CD8-positive, alpha-beta memory T cell (primary cell): ENCODE measurements around the gene KLF9. TPM values are rescaled to one million over a fixed set of nuclear protein-coding genes. Genes with fewer than 3 reads are reported as not detected.
A peak's percentile ranks its signal among the peaks of the same experiment; 100 is the strongest.

ENCODE experiments used
- CTCF ChIA-PET: fragments of 350-600 bp; sonication (Branson Sonifier 250); formaldehyde crosslinking; loops from one replicate; lab custom pipeline; 2021; ENCODE audit warnings: antibody characterized with exemption; lab: Charles Lee
- POLR2A ChIA-PET: fragments of 350-600 bp; sonication (Branson Sonifier 250); formaldehyde crosslinking; loops from one replicate; lab custom pipeline; 2021; ENCODE audit warnings: antibody characterized with exemption; lab: Charles Lee
- DNase-seq, 5 donors: peaks; one replicate each; pipeline versions ENCODE4 v3.0.0 to v3.0.0-alpha.2; 2020 to 2022; ENCODE audit warnings: mixed read lengths in 1 of 5
- H3K27ac ChIP-seq: one replicate; pipeline ENCODE4 v1.7.0; 2013; ENCODE audit warnings: low read depth, mild to moderate bottlenecking, low read length, moderate library complexity
- H3K27me3 ChIP-seq: 2 replicates; pipeline ENCODE4 v1.7.0; 2013; ENCODE audit warnings: low read length, mild to moderate bottlenecking; ENCODE audit not compliant: insufficient read depth, poor library complexity, severe bottlenecking
- H3K36me3 ChIP-seq: 2 replicates; pipeline ENCODE4 v1.7.0; 2013; ENCODE audit warnings: mild to moderate bottlenecking, low read length, moderate library complexity; ENCODE audit not compliant: insufficient read depth
- H3K4me1 ChIP-seq: 2 replicates; pipeline ENCODE4 v1.7.0; 2013; ENCODE audit warnings: mild to moderate bottlenecking, low read length, moderate library complexity; ENCODE audit not compliant: insufficient read depth
- H3K4me3 ChIP-seq: 2 replicates; pipeline ENCODE4 v1.7.0; 2013; ENCODE audit warnings: mild to moderate bottlenecking, low read length
- H3K9me3 ChIP-seq: 2 replicates; pipeline ENCODE4 v1.7.0; 2013; ENCODE audit warnings: mild to moderate bottlenecking, low read length
- H3K27ac Mint-ChIP-seq, 8 donors: one replicate each; pipeline ENCODE4 v1.8.0; 2020 to 2021; ENCODE audit warnings: mixed read lengths in 8 of 8, mild to moderate bottlenecking in 6 of 8, inconsistent platforms in 3 of 8, moderate library complexity in 3 of 8
- H3K27me3 Mint-ChIP-seq, 2 donors: one replicate each; pipeline ENCODE4 v1.8.0; 2020 to 2021; ENCODE audit warnings: mixed read lengths in 2 of 2, mild to moderate bottlenecking in 1 of 2, moderate library complexity in 1 of 2
- H3K36me3 Mint-ChIP-seq, 3 donors: one replicate each; pipeline ENCODE4 v1.8.0; 2020 to 2021; ENCODE audit warnings: mixed read lengths in 3 of 3, inconsistent platforms in 1 of 3, mild to moderate bottlenecking in 1 of 3
- H3K4me1 Mint-ChIP-seq, 3 donors: one replicate each; pipeline ENCODE4 v1.8.0; 2020 to 2021; ENCODE audit warnings: mixed read lengths in 3 of 3, inconsistent platforms in 1 of 3, mild to moderate bottlenecking in 1 of 3
- H3K4me3 Mint-ChIP-seq, 7 donors: one replicate each; pipeline ENCODE4 v1.8.0; 2020 to 2021; ENCODE audit warnings: mixed read lengths in 7 of 7, mild to moderate bottlenecking in 6 of 7, moderate library complexity in 4 of 7, inconsistent platforms in 2 of 7
- H3K9me3 Mint-ChIP-seq, 5 donors: one replicate each; pipeline ENCODE4 v1.8.0; 2020 to 2022; ENCODE audit warnings: mixed read lengths in 5 of 5, mild to moderate bottlenecking in 3 of 5, moderate library complexity in 2 of 5, inconsistent platforms in 1 of 5
- polyA plus RNA-seq: library from polyadenylated mRNA; unstranded; fragments of 300-500 nt; fragmentation: Illumina TruSeq; gene quantifications from one replicate; pipeline ENCODE4 v1.2.3, GENCODE V29; 2021
- total RNA-seq, 2 experiments: library from RNA; stranded (reverse); gene quantifications; one replicate each; pipeline ENCODE4 v1.2.3, GENCODE V29; 2021

The KLF9 gene
- total and polyA plus RNA-seq, 3 experiments from 2014 or later, result 3.9 to 20.2 (median 19.2) TPM

GRCh38 chr9:70450738-70451137 is 36.3 kb upstream of the KLF9 start:
- no peaks in the 10 kb centered on the region for H3K27me3 ChIP-seq
- no peak for DNase-seq
- Mint-ChIP-seq H3K27me3 (peaks cover 6 to 8% of the 10 kb centered on the region in 2 donors), H3K4me3 (no peak overlapping the region), H3K27ac (no peak overlapping the region), H3K36me3 (no peaks in the 10 kb centered on the region), H3K9me3 (no peaks in the 10 kb centered on the region), H3K4me1 (no peaks in the 10 kb centered on the region)
- POLR2A ChIA-PET, result no interaction called here
- no peak overlapping the region for H3K4me3 ChIP-seq
- no peaks in the 10 kb centered on the region for H3K36me3 ChIP-seq
- CTCF ChIA-PET, result interaction anchor here (1.3 kb wide), 1 partner anchor 14 kb away, joined by 3 read pairs; no protein-coding TSS in a partner anchor
- H3K27ac ChIP-seq, result no peak overlapping the region
- no peaks in the 10 kb centered on the region for H3K9me3 ChIP-seq
- H3K4me1 ChIP-seq, result no peaks in the 10 kb centered on the region

- Histone ChIP-seq H3K4me1 (no peaks in the 10 kb centered on the region), H3K27me3 (no peaks in the 10 kb centered on the region), H3K9me3 (no peaks in the 10 kb centered on the region), H3K36me3 (no peaks in the 10 kb centered on the region), H3K4me3 (no peak overlapping the region), H3K27ac (no peak overlapping the region)
- H3K9me3 Mint-ChIP-seq, result no peaks in the 10 kb centered on the region
- no peak overlapping the region for H3K4me3 Mint-ChIP-seq
- POLR2A ChIA-PET, result no interaction called here
- CTCF ChIA-PET, result interaction anchor here (1.3 kb wide), 1 partner anchor 13 kb away, joined by 3 read pairs; no protein-coding TSS in a partner anchor
- H3K27me3 Mint-ChIP-seq, result peaks cover 6 to 8% of the 10 kb centered on the region in 2 donors
- no peaks in the 10 kb centered on the region for H3K36me3 Mint-ChIP-seq
- no peak for DNase-seq
- no peaks in the 10 kb centered on the region for H3K4me1 Mint-ChIP-seq
- no peak overlapping the region for H3K27ac Mint-ChIP-seq
Measured at GRCh38 chr9:70449461-70449860, 35.0 kb upstream of the KLF9 start.

- Mint-ChIP-seq H3K27me3 (peaks cover 6 to 8% of the 10 kb centered on the region in 2 donors), H3K4me1 (no peaks in the 10 kb centered on the region), H3K9me3 (no peaks in the 10 kb centered on the region), H3K36me3 (no peaks in the 10 kb centered on the region), H3K4me3 (no peak overlapping the region), H3K27ac (no peak overlapping the region)
- H3K36me3 ChIP-seq, result no peaks in the 10 kb centered on the region
- DNase-seq, result no peak
- no peak overlapping the region for H3K4me3 ChIP-seq
- H3K4me1 ChIP-seq, result no peaks in the 10 kb centered on the region
- no peaks in the 10 kb centered on the region for H3K9me3 ChIP-seq
- no peaks in the 10 kb centered on the region for H3K27me3 ChIP-seq
- POLR2A ChIA-PET, result no interaction called here
- H3K27ac ChIP-seq, result no peak overlapping the region
- CTCF ChIA-PET, result no interaction called here
Measured at GRCh38 chr9:70448919-70449318, 34.5 kb upstream of the KLF9 start.

DNA sequence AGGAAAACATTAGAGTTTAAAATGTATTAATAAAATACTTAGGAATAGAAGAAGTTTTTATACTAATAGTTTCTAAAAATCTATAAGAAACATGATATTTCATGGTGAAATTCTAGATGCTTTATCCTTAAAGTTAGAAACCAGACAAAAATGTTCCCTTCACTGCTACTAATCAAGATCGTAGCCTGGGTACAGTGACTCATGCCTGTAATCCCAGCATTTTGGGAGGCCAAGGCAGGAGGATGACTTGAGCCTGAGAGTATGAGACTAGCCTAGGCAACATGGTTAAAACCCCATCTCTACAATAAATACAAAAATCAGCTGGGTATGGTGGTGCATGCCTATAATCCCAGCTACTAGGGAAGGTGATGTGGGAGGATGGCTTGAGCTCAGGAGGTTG is 30.4 kb upstream of the KLF9 start:
- H3K4me1 ChIP-seq, result no peaks in the 10 kb centered on the region
- H3K36me3 ChIP-seq, result no peaks in the 10 kb centered on the region
- H3K27ac ChIP-seq, result no peak overlapping the region
- ChIA-PET CTCF (interaction anchor here (1.1 kb wide), 1 partner anchor 24 kb away, joined by 3 read pairs; no protein-coding TSS in a partner anchor), POLR2A (no interaction called here)
- no peaks in the 10 kb centered on the region for H3K9me3 ChIP-seq
- Mint-ChIP-seq H3K9me3 (no peaks in the 10 kb centered on the region), H3K4me1 (no peaks in the 10 kb centered on the region), H3K4me3 (no peak overlapping the region), H3K27ac (no peak overlapping the region), H3K36me3 (no peaks in the 10 kb centered on the region), H3K27me3 (peaks cover 1 to 6% of the 10 kb centered on the region in 2 donors)
- H3K27me3 ChIP-seq, result no peaks in the 10 kb centered on the region
- H3K4me3 ChIP-seq, result no peak overlapping the region
- no peak for DNase-seq

DNA sequence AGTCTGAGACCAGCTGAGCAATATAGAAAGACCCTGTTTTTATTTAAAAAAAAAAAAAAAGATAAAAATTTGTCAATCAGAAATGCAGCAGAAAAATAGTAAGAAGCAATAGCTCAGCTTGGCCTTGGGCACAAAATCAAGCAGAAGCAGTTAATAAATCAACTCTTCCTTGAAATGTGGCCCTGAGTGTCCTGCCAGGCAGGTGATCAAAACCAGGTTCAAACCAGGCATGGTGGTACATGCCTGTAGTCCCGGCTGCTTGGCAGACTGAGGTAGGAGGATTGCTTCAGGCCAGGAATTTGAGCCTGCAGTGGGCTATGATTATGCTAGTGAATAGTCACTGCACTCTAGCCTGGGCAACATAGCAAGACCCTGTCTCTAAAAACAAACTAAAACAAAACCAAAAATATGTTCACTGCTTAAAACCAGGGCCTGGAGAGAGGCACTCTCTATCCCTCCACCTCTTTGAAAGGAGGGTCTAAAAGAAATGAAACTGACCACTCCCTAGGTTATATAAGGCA is 27.9 kb upstream of the KLF9 start:
- H3K27me3 Mint-ChIP-seq, result peaks cover 0 to 8% of the 10 kb centered on the region in 2 donors
- DNase-seq, result no peak
- H3K4me3 Mint-ChIP-seq, result no peak overlapping the region
- H3K4me1 ChIP-seq, result peaks cover 3% of the 10 kb centered on the region
- no peaks in the 10 kb centered on the region for H3K36me3 ChIP-seq
- H3K36me3 Mint-ChIP-seq, result peaks cover 0 to 3% (median 0%) of the 10 kb centered on the region in 3 donors
- no peaks in the 10 kb centered on the region for H3K9me3 Mint-ChIP-seq
- H3K27me3 ChIP-seq, result no peaks in the 10 kb centered on the region
- H3K4me1 Mint-ChIP-seq, result peaks cover 4 to 6% (median 5%) of the 10 kb centered on the region in 3 donors
- H3K4me3 ChIP-seq, result no peak overlapping the region
- ChIA-PET CTCF (no interaction called here), POLR2A (no interaction called here)
- H3K27ac Mint-ChIP-seq, result peak overlapping the region in 1 of 8 donors; percentile 56
- no peak overlapping the region for H3K27ac ChIP-seq
- no peaks in the 10 kb centered on the region for H3K9me3 ChIP-seq

GRCh38 chr9:70441622-70442021 is 27.2 kb upstream of the KLF9 start:
- Mint-ChIP-seq H3K27me3 (peaks cover 0 to 14% of the 10 kb centered on the region in 2 donors), H3K27ac (no peak overlapping the region), H3K9me3 (no peaks in the 10 kb centered on the region), H3K4me3 (no peak overlapping the region), H3K36me3 (peaks cover 0 to 3% (median 0%) of the 10 kb centered on the region in 3 donors), H3K4me1 (peaks cover 4 to 6% (median 5%) of the 10 kb centered on the region in 3 donors)
- no peaks in the 10 kb centered on the region for H3K27me3 ChIP-seq
- no peak overlapping the region for H3K27ac ChIP-seq
- POLR2A ChIA-PET, result no interaction called here
- H3K36me3 ChIP-seq, result no peaks in the 10 kb centered on the region
- H3K4me1 ChIP-seq, result peaks cover 3% of the 10 kb centered on the region
- H3K9me3 ChIP-seq, result no peaks in the 10 kb centered on the region
- CTCF ChIA-PET, result no interaction called here
- no peak for DNase-seq
- no peak overlapping the region for H3K4me3 ChIP-seq

DNA sequence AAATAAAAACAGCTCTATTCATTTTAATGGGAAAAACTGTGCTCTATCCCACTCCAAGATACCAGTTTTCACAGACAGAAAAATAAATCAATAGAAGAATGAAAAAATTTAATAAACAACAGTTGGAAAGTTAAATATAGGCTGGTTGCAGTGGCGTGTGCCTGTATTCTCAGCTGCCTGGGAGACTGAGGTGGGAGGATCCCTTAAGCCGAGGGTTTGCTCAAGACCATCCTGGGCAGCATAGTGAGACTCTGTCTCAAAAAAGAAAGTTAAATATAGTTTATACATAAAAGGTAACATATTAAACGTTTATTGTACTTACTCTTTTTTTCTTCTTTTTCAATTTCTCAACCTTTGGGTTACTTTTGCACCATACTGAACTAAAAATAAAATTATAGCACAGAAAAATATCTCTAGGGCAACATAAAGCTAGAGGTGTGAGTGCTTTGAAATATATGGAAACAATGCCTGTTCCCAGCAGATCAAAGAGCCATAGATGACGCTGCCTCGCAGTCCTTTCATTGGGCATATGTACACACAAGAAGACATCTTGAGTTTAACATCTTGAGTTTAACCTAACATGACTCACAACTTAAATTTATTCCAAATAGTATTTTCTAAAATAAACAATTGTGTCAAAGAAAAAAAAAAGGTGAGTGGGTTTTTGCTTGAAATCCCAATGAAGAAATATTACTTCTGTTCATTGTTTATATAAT is 25.7 kb upstream of the KLF9 start:
- CTCF ChIA-PET, result interaction anchor here (0.9 kb wide), 1 partner anchor 50 kb away, joined by 3 read pairs; no protein-coding TSS in a partner anchor
- Mint-ChIP-seq H3K4me3 (no peak overlapping the region), H3K27ac (no peak overlapping the region), H3K4me1 (peaks cover 4 to 6% (median 5%) of the 10 kb centered on the region in 3 donors), H3K9me3 (no peaks in the 10 kb centered on the region), H3K36me3 (peaks cover 0 to 3% (median 0%) of the 10 kb centered on the region in 3 donors), H3K27me3 (peaks cover 2 to 14% of the 10 kb centered on the region in 2 donors)
- Histone ChIP-seq H3K4me1 (peaks cover 3% of the 10 kb centered on the region), H3K27me3 (no peaks in the 10 kb centered on the region), H3K9me3 (no peaks in the 10 kb centered on the region), H3K36me3 (no peaks in the 10 kb centered on the region), H3K4me3 (no peak overlapping the region), H3K27ac (no peak overlapping the region)
- POLR2A ChIA-PET, result no interaction called here
- DNase-seq, result no peak

DNA sequence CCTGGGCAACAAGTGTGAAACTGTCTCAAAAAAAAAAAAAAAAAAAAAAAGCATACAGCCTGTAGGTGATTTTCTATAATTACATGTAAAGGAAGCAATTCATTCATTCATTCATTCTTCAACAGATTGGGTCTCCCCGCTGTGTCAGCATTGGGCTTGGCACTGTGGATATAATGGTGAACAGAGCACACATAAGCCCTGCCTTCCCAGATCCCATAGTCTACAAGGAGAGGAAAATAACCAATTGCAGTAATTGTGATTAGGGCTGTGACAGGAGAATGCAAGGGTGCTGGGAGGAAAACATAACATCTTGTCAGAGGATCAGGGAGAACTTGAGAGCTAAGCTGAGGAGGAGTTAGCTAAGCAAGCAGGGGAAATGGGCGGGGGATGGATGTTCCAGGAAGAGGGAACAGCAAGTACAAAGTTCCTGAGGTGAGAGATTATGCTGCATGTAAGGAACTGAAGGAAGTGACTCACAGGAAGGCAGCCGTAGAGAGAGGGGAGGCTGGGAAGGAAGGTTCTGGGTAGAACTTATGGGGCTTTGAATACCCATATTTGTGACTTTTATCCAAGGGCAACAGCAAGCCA is 24.0 kb upstream of the KLF9 start:
- Histone ChIP-seq H3K36me3 (no peaks in the 10 kb centered on the region), H3K9me3 (no peaks in the 10 kb centered on the region), H3K4me3 (no peak overlapping the region), H3K4me1 (peaks cover 3% of the 10 kb centered on the region), H3K27ac (no peak overlapping the region), H3K27me3 (no peaks in the 10 kb centered on the region)
- Mint-ChIP-seq H3K27ac (no peak overlapping the region), H3K4me1 (peaks cover 4 to 6% (median 5%) of the 10 kb centered on the region in 3 donors), H3K27me3 (peaks cover 2 to 14% of the 10 kb centered on the region in 2 donors), H3K9me3 (no peaks in the 10 kb centered on the region), H3K4me3 (no peak overlapping the region), H3K36me3 (peaks cover 0 to 3% (median 0%) of the 10 kb centered on the region in 3 donors)
- ChIA-PET CTCF (no interaction called here), POLR2A (no interaction called here)
- DNase-seq, result no peak
